Endodermal cell (in vitro differentiated cells): Measurements from ENCODE around the gene OLFML3. TPM values are rescaled to one million over a fixed set of nuclear protein-coding genes. Genes with fewer than 3 reads are reported as not detected.

Experiments
- DNase-seq: peaks from one replicate; pipeline ENCODE4 v3.0.0-alpha.2; 2017
- H3K27ac ChIP-seq: 2 replicates; pipeline ENCODE4 v1.5.1; 2013; ENCODE audit warnings: mild to moderate bottlenecking, low read depth, low read length, moderate library complexity
- H3K27me3 ChIP-seq: 2 replicates; pipeline ENCODE4 v1.6.1; 2013; ENCODE audit warnings: mild to moderate bottlenecking, low read length, moderate library complexity; ENCODE audit not compliant: insufficient read depth, control insufficient read depth, poor library complexity, severe bottlenecking
- H3K36me3 ChIP-seq: 2 replicates; pipeline ENCODE4 v1.7.0; 2013; ENCODE audit warnings: mild to moderate bottlenecking, low read length, moderate library complexity; ENCODE audit not compliant: control insufficient read depth, insufficient read depth
- H3K4me1 ChIP-seq: one replicate; pipeline ENCODE4 v1.7.0; 2013; ENCODE audit warnings: low read length; ENCODE audit not compliant: control insufficient read depth, insufficient read depth
- H3K4me3 ChIP-seq: 2 replicates; pipeline ENCODE4 v1.5.1; 2013; ENCODE audit warnings: mild to moderate bottlenecking, low read length, moderate library complexity
- H3K9ac ChIP-seq: 2 replicates; pipeline ENCODE4 v1.6.1; 2013; ENCODE audit warnings: mild to moderate bottlenecking, low read length, moderate library complexity; ENCODE audit not compliant: poor library complexity, severe bottlenecking; ENCODE audit errors: extremely low read depth
- H3K9me3 ChIP-seq: 2 replicates; pipeline ENCODE4 v1.6.1; 2013; ENCODE audit warnings: mild to moderate bottlenecking, low read length, moderate library complexity; ENCODE audit not compliant: control insufficient read depth
- H3K27ac Mint-ChIP-seq: 2 replicates; pipeline ENCODE4 v1.8.0; 2020; ENCODE audit warnings: mixed read lengths
- H3K27me3 Mint-ChIP-seq: 2 replicates; pipeline ENCODE4 v1.8.0; 2021; ENCODE audit warnings: mild to moderate bottlenecking, mixed read lengths; ENCODE audit not compliant: insufficient read depth
- H3K36me3 Mint-ChIP-seq: 2 replicates; pipeline ENCODE4 v1.8.0; 2020; ENCODE audit warnings: low read depth, mixed read lengths
- H3K4me1 Mint-ChIP-seq: 2 replicates; pipeline ENCODE4 v1.8.0; 2020; ENCODE audit warnings: mixed read lengths
- H3K4me3 Mint-ChIP-seq: 2 replicates; pipeline ENCODE4 v1.8.0; 2020; ENCODE audit warnings: mild to moderate bottlenecking, moderate library complexity, mixed read lengths
- H3K9me3 Mint-ChIP-seq: 2 replicates; pipeline ENCODE4 v1.8.0; 2020; ENCODE audit warnings: mild to moderate bottlenecking, mixed read lengths
- CTCF ChIP-seq: fragments of 200-600 bp; sonication (generic); conservative IDR thresholded peaks from 2 replicates; pipeline ENCODE4 v1.5.0; 2021; ENCODE audit warnings: antibody characterized with exemption, mild to moderate bottlenecking
- WGBS, 2 experiments: methylation state at CpG; one replicate each; pipeline versions ENCODE4 v1.1.5 to v1.1.7; 2013; ENCODE audit warnings: missing lambda C conversion rate in 2 of 2, mixed read lengths in 1 of 2; ENCODE audit not compliant: insufficient coverage in 1 of 2, insufficient read length in 1 of 2; 5-methylcytosine and 5-hydroxymethylcytosine counted together
- total RNA-seq, 2 donors: library from RNA; stranded (reverse); fragmentation: NEBNext Ultra II Directional in 1 of 2; extraction: Animal tissue kit (Norgen Biotek cat#: 25700) in 1 of 2; gene quantifications; 2 replicates in 1 of 2; 3 replicates in 1 of 2; pipeline ENCODE4 v1.2.1, GENCODE V29; 2021

OLFML3 gene
- total RNA-seq, 2 donors from 2014 or later: 4.3 to 14.8 TPM

GRCh38 chr1:113998361-113998760, 19.1 kb downstream of the OLFML3 start:
- no peaks in the 10 kb centered on the region for H3K36me3 ChIP-seq
- Mint-ChIP-seq H3K27me3 (peaks cover 71% of the 10 kb centered on the region), H3K36me3 (peaks cover 7% of the 10 kb centered on the region), H3K4me3 (no peak overlapping the region), H3K9me3 (peaks cover 27% of the 10 kb centered on the region), H3K4me1 (peaks cover 34% of the 10 kb centered on the region), H3K27ac (no peak overlapping the region)
- H3K4me3 ChIP-seq: no peak overlapping the region
- H3K4me1 ChIP-seq: peaks cover 7% of the 10 kb centered on the region
- H3K9ac ChIP-seq: no peak overlapping the region
- no peak overlapping the region for H3K27ac ChIP-seq
- no peak for TF ChIP-seq CTCF
- no peak for DNase-seq
- peaks cover 37% of the 10 kb centered on the region for H3K9me3 ChIP-seq
- 91% methylated on average over 4 of the region's 4 CpGs; no CpG with 5 or more reads in 1 of the 2 experiments for WGBS, 2 experiments
- H3K27me3 ChIP-seq: peaks cover 68% of the 10 kb centered on the region

- Mint-ChIP-seq H3K27ac (no peak overlapping the region), H3K4me1 (peaks cover 36% of the 10 kb centered on the region), H3K9me3 (peaks cover 24% of the 10 kb centered on the region), H3K27me3 (peaks cover 75% of the 10 kb centered on the region), H3K36me3 (peaks cover 7% of the 10 kb centered on the region), H3K4me3 (no peak overlapping the region)
- Histone ChIP-seq H3K27ac (no peak overlapping the region), H3K27me3 (peaks cover 70% of the 10 kb centered on the region), H3K9me3 (peaks cover 37% of the 10 kb centered on the region), H3K36me3 (no peaks in the 10 kb centered on the region), H3K4me1 (peaks cover 7% of the 10 kb centered on the region), H3K9ac (no peak overlapping the region), H3K4me3 (no peak overlapping the region)
- TF ChIP-seq CTCF: no peak
- WGBS, 2 experiments: 90% methylated on average over 2 of the region's 2 CpGs; no CpG with 5 or more reads in 1 of the 2 experiments
- DNase-seq: no peak
Measured at GRCh38 chr1:113999233-113999632, 20.0 kb downstream of the OLFML3 start.

- no peak for DNase-seq
- no peak for TF ChIP-seq CTCF
- no peak overlapping the region for H3K9ac ChIP-seq
- no peak overlapping the region for H3K27ac ChIP-seq
- 55% methylated on average over 2 of the region's 2 CpGs; no CpG with 5 or more reads in 1 of the 2 experiments for WGBS, 2 experiments
- peaks cover 72% of the 10 kb centered on the region for H3K27me3 ChIP-seq
- H3K36me3 Mint-ChIP-seq: peaks cover 7% of the 10 kb centered on the region
- peaks cover 7% of the 10 kb centered on the region for H3K4me1 ChIP-seq
- no peak overlapping the region for H3K27ac Mint-ChIP-seq
- H3K36me3 ChIP-seq: no peaks in the 10 kb centered on the region
- peaks cover 78% of the 10 kb centered on the region for H3K27me3 Mint-ChIP-seq
- H3K9me3 Mint-ChIP-seq: peaks cover 24% of the 10 kb centered on the region
- H3K9me3 ChIP-seq: peaks cover 37% of the 10 kb centered on the region
- no peak overlapping the region for H3K4me3 Mint-ChIP-seq
- H3K4me3 ChIP-seq: no peak overlapping the region
- peaks cover 36% of the 10 kb centered on the region for H3K4me1 Mint-ChIP-seq
Measured at GRCh38 chr1:113999799-114000198, 20.5 kb downstream of the OLFML3 start.
